ENCODE measurements around the gene LSM12. TPM values are rescaled to one million over a fixed set of nuclear protein-coding genes. Genes with fewer than 3 reads are reported as not detected.
"Not testable (repeated sequence)": the region's sequence is repeated elsewhere in the genome, so short reads cannot be mapped to it uniquely, and the experiment has no call there.

Gene LSM12
- total RNA-seq, 4 donors from 2014 or later: 41.6 to 79.0 (median 56.5) TPM

DNA sequence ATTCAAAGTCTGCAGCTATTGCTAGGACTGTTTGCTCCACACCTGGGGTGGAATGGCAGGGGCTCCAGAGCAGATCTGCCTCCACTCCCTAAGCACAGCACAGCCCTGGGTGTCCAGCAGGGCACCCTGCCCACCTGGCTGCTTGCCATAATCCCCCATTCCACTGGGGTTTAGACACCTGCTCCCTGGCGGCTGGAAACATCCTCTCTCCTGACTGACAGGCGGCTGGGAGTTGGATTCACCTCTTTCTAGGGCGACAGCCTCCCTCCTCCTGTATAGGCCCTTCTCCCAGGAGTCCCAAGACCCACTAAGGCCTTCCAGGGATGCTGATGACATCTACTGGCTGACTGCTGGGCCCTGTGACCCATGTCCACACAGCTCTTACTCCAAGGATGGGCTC, 39.0 kb upstream of the LSM12 start:
- H3K9me3 ChIP-seq: no peaks in the 10 kb centered on the region
- H3K36me3 ChIP-seq: no peaks in the 10 kb centered on the region
- H3K27me3 ChIP-seq: no peaks in the 10 kb centered on the region
- H3K4me3 ChIP-seq: no peak overlapping the region
- intact Hi-C loops (cut with DNase I; ENCODE audit: low total_unique reads): no loop called here
- ATAC-seq (peak; percentile 10 to 28), DNase-seq (peak in 1 of 2 donors; percentile 78)
- in situ Hi-C loops (cut with MboI; ENCODE audit: low sequenced_read_pairs in 4 of 4): no loop called here
- TF ChIP-seq POLR2A (IDR thresholded peaks at IDR 0.05): peak in 1 of 2 donors; percentile 40
- TF ChIP-seq, protein P1, sequence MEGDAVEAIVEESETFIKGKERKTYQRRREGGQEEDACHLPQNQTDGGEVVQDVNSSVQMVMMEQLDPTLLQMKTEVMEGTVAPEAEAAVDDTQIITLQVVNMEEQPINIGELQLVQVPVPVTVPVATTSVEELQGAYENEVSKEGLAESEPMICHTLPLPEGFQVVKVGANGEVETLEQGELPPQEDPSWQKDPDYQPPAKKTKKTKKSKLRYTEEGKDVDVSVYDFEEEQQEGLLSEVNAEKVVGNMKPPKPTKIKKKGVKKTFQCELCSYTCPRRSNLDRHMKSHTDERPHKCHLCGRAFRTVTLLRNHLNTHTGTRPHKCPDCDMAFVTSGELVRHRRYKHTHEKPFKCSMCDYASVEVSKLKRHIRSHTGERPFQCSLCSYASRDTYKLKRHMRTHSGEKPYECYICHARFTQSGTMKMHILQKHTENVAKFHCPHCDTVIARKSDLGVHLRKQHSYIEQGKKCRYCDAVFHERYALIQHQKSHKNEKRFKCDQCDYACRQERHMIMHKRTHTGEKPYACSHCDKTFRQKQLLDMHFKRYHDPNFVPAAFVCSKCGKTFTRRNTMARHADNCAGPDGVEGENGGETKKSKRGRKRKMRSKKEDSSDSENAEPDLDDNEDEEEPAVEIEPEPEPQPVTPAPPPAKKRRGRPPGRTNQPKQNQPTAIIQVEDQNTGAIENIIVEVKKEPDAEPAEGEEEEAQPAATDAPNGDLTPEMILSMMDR (IDR thresholded peaks at IDR 0.05 in 4 of 5, conservative IDR thresholded peaks at IDR 0.05 in 1 of 5): no peak
- peaks cover 93 to 96% of the 10 kb centered on the region in 2 donors for H3K4me1 ChIP-seq
- peak overlapping the region; percentile 92 to 94 (median 94) for H3K27ac ChIP-seq

GRCh38 chr17:44102849-44103622, 36.6 kb upstream of the LSM12 start:
- ATAC-seq (peak; percentile 70 to 72), DNase-seq (peak in 1 of 2 donors; percentile 81)
- peaks cover 91 to 94% of the 10 kb centered on the region in 2 donors for H3K4me1 ChIP-seq
- in situ Hi-C loops (cut with MboI; ENCODE audit: low sequenced_read_pairs in 4 of 4) (no loop called here), intact Hi-C loops (cut with DNase I; ENCODE audit: low total_unique reads) (no loop called here)
- TF ChIP-seq, protein P1 (IDR thresholded peaks at IDR 0.05 in 4 of 5, conservative IDR thresholded peaks at IDR 0.05 in 1 of 5): peak in 1 of 5 experiments; percentile 9
- peak; percentile 36 to 61 for TF ChIP-seq POLR2A (IDR thresholded peaks at IDR 0.05)
- peak overlapping the region; percentile 92 to 94 (median 94) for H3K27ac ChIP-seq
- H3K27me3 ChIP-seq: no peaks in the 10 kb centered on the region
- H3K4me3 ChIP-seq: no peak overlapping the region
- H3K36me3 ChIP-seq: no peaks in the 10 kb centered on the region
- no peaks in the 10 kb centered on the region for H3K9me3 ChIP-seq

- H3K27me3 ChIP-seq; DNase-seq; H3K9me3 ChIP-seq; H3K4me3 ChIP-seq; in situ Hi-C loops (cut with MboI; ENCODE audit: low sequenced_read_pairs in 4 of 4); H3K36me3 ChIP-seq; ATAC-seq; intact Hi-C loops (cut with DNase I; ENCODE audit: low total_unique reads): not testable (repeated sequence)
- peaks cover 91 to 94% of the 10 kb centered on the region in 2 donors for H3K4me1 ChIP-seq
- H3K27ac ChIP-seq: peak overlapping the region; percentile 92 to 94 (median 94)
Observed at GRCh38 chr17:44101858-44102257, 35.4 kb upstream of the LSM12 start.

DNA sequence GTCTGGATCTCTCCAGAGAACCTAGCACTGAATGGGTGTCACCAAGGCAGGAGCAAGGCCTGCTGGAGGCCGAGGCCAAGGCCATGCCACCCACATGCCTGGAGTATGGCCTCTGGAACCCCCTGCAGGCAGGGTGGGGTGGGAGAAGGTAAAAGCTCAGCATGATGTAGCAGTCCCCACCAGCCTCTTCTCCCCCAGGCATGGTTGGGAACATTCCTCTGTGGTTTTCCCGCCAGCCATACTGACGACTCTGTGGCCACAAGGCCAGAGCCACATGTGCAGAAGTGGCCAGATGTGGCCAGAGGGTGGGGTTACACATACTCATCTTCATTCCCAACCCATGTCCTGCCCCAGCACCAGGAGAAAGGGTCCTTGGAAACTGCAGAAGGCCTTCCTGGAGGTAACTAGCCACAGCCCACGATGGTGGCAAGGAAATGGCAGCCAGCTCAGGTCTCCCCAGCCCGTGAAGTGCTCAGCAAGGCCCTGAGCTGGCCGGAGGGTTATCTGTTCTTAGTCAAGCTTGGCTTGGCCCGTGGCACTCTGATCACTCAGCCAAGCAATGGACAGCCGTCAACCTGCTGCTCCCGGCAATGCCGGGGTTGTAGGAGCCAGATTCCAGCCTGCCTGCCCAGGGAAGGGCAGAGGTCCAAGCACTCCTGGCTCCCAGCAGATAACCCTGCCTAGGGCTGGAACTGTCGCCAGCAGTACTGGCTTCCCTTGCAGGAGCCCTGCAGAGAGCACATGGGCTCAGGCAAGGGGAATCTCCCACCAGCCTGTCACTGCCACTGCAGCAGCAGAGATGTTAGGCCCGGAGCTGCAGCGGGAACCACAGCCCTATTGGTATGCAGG, 30.9 kb upstream of the LSM12 start:
- TF ChIP-seq, protein P1 (IDR thresholded peaks at IDR 0.05 in 4 of 5, conservative IDR thresholded peaks at IDR 0.05 in 1 of 5): no peak
- no peak for TF ChIP-seq POLR2A (IDR thresholded peaks at IDR 0.05)
- DNase-seq (peak; percentile 79 to 90), ATAC-seq (peak; percentile 77 to 87)
- H3K27me3 ChIP-seq: no peaks in the 10 kb centered on the region
- no peak overlapping the region for H3K4me3 ChIP-seq
- peaks cover 74 to 81% of the 10 kb centered on the region in 2 donors for H3K4me1 ChIP-seq
- peak overlapping the region; percentile 83 to 94 (median 92) for H3K27ac ChIP-seq
- intact Hi-C loops (cut with DNase I; ENCODE audit: low total_unique reads): loop anchor here (2.0 kb wide), 1 partner anchor 15 kb away; no protein-coding TSS in a partner anchor
- H3K9me3 ChIP-seq: no peaks in the 10 kb centered on the region
- in situ Hi-C loops (cut with MboI; ENCODE audit: low sequenced_read_pairs in 4 of 4): no loop called here
- H3K36me3 ChIP-seq: peaks cover 0 to 14% of the 10 kb centered on the region in 2 donors

Data from gastrocnemius medialis (tissue), 4 donors.